Ishikawa (cell line): ENCODE measurements around the gene ANXA6.

Experiments used
- EP300 ChIP-seq: IDR thresholded peaks from 2 replicates; pipeline ENCODE4 v1.6.1; 2012; ENCODE audit warnings: borderline replicate concordance
- FOXM1 ChIP-seq: IDR thresholded peaks from 2 replicates; pipeline ENCODE4 v1.6.1; 2012; ENCODE audit warnings: low read depth, borderline replicate concordance
- ZBTB7A ChIP-seq: IDR thresholded peaks from 2 replicates; pipeline ENCODE4 v1.6.1; 2012; ENCODE audit warnings: low read depth
- TF ChIP-seq, protein P1 (sequence below): IDR thresholded peaks from 2 replicates; pipeline ENCODE4 v1.6.1; 2012

DNA sequence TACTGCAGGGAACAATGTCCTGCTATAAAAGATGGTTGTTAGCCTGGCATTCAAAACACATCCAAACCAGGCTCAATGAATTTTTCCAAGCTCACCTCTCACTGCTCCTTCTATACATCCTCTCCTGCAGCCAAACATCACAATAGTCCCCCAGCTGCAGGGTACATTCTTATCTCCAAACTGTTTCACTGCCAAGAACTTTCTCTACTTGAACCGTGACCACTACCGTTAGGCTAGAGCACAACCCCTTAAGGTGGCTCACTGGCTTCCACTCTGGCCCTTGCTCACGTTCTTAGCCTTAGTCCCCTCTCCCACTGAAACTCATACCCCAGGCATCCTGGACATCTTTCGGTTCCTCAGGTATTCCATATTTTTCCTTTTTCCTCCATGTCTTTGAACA is 29.0 kb upstream of the ANXA6 start:
- TF ChIP-seq FOXM1 (no peak), EP300 (no peak), ZBTB7A (no peak)
- TF ChIP-seq, protein P1, sequence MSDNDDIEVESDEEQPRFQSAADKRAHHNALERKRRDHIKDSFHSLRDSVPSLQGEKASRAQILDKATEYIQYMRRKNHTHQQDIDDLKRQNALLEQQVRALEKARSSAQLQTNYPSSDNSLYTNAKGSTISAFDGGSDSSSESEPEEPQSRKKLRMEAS = no peak
